ENCODE measurements around the gene VNN1.
"Not testable (repeated sequence)": the region's sequence is repeated elsewhere in the genome, so short reads cannot be mapped to it uniquely, and the experiment has no call there.

VNN1 gene

GRCh38 chr6:132669690-132670291, 44.1 kb downstream of the VNN1 start:
- no peak for DNase-seq (ENCODE audit: low spot score)

- DNase-seq (ENCODE audit: low spot score), result no peak
Measured at GRCh38 chr6:132666118-132666517, 47.7 kb downstream of the VNN1 start.

- no peak for DNase-seq (ENCODE audit: low spot score)
Measured at GRCh38 chr6:132664309-132665034, 49.4 kb downstream of the VNN1 start.

- DNase-seq (ENCODE audit: low spot score), result no peak
Measured at GRCh38 chr6:132663661-132664060, 50.2 kb downstream of the VNN1 start.

GRCh38 chr6:132661906-132662305, 51.9 kb downstream of the VNN1 start:
- DNase-seq (ENCODE audit: low spot score), result no peak

- no peak for DNase-seq (ENCODE audit: low spot score)
Measured at GRCh38 chr6:132659082-132659481, 54.8 kb downstream of the VNN1 start, which contains the start of gene TAAR1. Gene TAAR1, minus strand, starts transcription at chr6:132659182. Its CDS starts 13,179 bp downstream, at chr6:132646003.

GRCh38 chr6:132651062-132651461, 62.8 kb downstream of the VNN1 start:
- no peak for DNase-seq (ENCODE audit: low spot score)

- no peak for DNase-seq (ENCODE audit: low spot score)
Measured at GRCh38 chr6:132650429-132650828, 63.4 kb downstream of the VNN1 start.

- DNase-seq (ENCODE audit: low spot score), result no peak
Measured at GRCh38 chr6:132648828-132649227, 65.0 kb downstream of the VNN1 start.

- DNase-seq (ENCODE audit: low spot score), result peak; percentile 4
Measured at GRCh38 chr6:132648356-132648755, 65.5 kb downstream of the VNN1 start.

GRCh38 chr6:132643547-132643946, 70.3 kb downstream of the VNN1 start:
- no peak for DNase-seq (ENCODE audit: low spot score)

GRCh38 chr6:132637135-132637534, 76.7 kb downstream of the VNN1 start:
- not testable (repeated sequence) for DNase-seq (ENCODE audit: low spot score)

- not testable (repeated sequence) for DNase-seq (ENCODE audit: low spot score)
Measured at GRCh38 chr6:132635906-132636305, 77.9 kb downstream of the VNN1 start.

GRCh38 chr6:132635288-132635687, 78.6 kb downstream of the VNN1 start:
- not testable (repeated sequence) for DNase-seq (ENCODE audit: low spot score)

GRCh38 chr6:132634796-132635195, 79.1 kb downstream of the VNN1 start:
- no peak for DNase-seq (ENCODE audit: low spot score)

GRCh38 chr6:132633362-132633761, 80.5 kb downstream of the VNN1 start:
- no peak for DNase-seq (ENCODE audit: low spot score)
